Cerebellar nuclear complex (tissue), 1 donor: Measurements from ENCODE around the gene RPL19.
"Not testable (repeated sequence)": the region's sequence is repeated elsewhere in the genome, so short reads cannot be mapped to it uniquely, and the experiment has no call there.

Experiments used
- DNase-seq, 2 experiments: peaks; one replicate each; lab custom pipeline; 2025; lab: John Stamatoyannopoulos, UW

The RPL19 gene

DNA sequence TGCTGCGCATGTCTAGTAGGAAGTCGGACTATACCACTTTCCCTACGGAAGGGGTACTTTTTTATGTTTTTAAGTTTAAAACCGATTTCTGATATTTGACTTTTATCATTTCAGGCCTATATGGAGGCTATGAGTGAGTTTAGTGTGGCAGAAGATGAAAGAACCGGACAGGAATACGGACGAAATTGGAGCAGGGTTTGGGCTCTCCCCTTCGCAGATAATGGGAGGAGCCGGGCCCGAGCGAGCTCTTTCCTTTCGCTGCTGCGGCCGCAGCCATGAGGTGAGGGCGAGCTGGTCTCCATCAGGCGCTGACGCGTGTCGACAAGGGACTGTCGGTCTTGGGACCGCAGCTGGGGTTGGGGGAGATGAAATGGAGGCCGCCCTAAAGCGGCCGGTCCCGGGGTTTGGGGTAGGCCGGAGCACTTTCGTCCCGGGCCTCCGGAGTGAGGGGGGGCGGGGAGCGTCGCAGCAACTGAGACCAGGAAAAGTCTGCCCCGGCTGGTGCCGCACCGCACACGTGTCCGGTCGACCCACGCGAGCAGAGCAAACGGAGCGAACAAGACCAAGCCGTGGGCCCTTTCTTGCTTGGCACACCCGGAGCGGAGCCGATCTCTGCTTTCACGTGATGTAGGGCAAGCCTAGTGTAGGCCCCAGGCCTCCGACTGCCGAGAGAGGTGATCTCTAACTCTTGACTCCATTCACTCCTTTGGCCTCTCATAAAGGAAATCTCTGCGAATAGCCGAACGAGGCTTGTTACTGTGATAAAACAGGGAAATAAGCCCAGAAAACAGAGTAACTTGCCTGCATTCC is at the start of gene RPL19:
Gene RPL19, plus strand, starts transcription at position 214 of the 810 bp plus-strand sequence. Its CDS starts 62 bp downstream, at position 276.
- DNase-seq: no peak

DNA sequence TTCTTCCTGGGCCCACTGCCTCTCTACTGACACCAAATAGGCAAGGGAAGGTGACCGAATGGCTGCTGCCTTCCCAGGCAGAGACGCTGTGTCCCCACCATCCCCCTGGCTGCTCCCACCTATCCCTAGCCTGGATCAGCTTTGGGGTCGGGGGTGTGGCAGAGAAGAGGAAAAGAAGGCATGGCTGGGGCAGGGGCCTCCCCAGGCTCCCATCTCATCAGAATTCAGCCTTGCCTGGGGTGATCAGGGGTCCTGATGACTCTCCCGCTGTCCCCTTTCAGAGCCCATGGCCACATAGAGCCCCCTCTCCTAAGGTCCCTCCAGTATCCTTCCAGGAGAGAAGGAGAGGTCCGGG is 49.3 kb upstream of the RPL19 start:
- DNase-seq: no peak

DNA sequence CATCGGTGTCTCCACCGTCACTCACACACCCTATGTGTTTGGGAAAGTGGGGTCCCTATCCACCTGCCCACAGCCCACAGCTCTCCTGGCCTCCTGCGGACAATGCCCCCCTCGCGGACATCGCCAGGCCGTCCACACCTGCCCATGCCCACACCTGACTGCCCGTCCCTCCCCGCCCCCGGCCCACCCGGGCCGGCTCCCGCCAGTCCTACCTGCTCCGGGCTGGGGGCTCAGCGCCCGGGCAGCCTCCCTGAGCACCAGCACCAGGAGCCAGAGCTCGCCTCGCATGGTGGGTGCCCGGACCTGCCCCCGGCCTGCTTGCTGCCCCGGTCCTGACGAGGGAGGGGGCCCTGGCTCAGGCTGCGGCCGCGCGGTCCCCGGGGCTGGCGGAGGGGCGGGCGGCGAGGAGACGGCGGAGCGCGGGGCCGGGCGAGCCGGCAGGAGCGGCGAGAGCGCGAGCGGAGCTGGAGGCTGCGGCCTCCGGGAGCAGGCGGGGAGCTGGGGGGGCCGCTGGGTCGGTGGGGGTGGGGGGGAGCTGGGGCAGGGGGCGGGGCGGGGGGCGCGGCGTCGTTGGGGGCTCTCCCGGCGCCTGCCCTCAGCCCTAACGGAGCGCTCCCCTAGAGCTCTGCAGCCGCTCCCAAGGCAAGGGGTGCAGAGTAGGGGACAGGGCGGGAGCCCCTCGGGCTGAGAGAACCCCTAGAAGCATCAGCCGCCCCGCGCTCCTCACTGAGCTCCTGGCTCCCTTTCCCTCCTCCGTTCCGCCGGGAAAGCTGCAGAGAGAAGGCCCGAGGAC is 48.7 kb upstream of the RPL19 start, which contains the start of gene PLXDC1:
Gene PLXDC1, minus strand, starts transcription at position 488 of the 793 bp plus-strand sequence. Its CDS starts 200 bp downstream, at position 288.
- no peak for DNase-seq

DNA sequence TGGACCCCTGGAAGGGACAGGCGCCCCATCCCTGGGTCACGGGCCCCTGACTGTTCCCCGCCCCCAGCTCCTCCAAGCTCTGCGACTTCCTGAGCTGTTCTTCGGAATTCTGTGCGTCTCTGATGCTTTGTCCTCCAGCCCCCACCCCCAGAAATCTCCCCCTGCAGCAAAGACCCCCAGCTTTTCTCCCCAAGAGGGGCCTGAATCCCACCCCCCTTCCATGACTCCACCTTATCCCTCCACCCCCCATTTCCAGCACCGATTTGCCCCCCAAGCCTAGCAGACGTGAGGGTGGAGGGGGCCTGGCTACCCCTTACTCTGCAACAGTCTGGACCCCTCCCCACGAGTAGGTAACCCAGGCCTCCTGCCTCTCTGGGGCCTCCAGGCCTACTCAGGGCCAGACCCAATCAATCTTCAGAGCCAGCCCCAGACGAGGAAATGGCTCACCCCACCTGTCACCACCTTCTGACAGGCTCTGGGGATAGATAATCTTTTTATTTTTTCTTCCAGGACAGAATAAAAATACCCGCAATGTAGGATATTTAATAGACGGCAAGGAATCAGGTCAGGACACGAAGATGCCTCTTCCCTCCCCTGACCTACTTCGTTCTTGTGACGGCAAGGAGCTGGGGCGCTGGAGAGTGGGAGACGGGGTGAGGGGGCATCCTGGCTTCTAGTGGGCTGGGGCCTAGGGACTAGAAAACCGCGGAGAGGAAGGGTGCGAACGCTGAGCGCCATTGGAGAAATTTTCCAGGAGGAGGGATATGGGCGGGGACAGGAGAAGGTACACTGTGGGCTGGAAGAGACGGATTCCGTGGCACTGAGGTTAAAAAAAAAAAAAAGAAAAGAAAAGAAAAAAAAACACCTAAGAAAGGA is 47.9 kb upstream of the RPL19 start:
- no peak for DNase-seq

DNA sequence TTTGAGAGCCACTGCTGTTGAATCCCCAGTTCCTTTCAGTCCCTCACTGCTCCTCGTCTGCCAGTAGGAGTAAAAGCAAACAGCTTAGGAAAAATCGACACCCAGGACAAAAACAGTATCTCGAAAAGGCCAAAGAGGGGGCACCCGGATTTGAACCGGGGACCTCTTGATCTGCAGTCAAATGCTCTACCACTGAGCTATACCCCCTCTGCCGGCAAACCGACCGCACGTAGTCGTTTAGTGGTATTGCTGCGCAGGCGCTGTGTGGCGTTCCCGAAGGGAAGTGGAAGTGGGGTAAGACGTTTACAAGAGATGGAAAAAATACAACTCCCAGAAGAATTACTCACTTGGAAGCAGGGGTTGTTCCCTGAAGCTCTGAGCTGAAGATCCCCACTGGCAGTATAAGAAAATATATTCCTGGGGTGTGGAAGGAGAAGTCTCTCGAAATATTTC is 46.5 kb upstream of the RPL19 start:
- peak; percentile 21 to 86 for DNase-seq

DNA sequence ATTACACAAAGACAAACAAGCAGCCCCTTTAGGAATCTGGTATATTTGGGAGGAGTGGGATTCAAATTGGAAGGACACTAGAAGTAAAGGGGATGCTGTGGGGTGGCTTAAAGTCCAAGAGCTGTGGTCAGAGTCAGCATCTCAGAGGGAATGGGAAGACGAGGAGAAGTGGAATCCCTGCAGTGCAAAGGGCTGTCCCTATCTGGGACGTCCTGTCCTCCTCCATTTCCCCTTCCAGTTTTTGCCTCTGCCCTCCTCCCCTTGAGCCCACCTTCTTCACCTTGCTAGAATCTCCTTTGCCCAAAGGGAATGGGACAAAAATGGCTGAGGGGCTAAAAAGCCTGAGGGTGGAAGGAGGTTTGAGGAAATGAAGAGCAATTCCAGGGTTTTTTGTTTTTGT is 44.4 kb upstream of the RPL19 start:
- DNase-seq: no peak

DNA sequence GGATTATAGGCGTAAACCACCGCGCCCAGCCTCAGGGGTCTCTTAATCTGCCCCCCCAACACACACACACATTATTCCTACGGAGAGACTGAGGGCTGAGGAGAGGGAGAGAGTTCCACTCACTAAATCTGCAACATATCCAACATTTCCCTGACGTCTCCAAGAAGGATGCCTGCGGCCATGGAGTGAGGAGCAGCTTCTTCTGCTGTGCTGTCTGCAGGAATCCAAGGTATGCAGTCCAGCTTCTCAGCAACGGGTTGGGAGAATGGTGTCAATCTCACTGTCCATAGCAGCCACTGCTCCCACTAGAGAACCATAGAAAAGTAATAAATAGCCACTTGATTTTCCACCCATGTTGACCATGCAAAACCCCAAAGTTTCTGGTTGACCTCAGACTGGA is 43.6 kb upstream of the RPL19 start:
- no peak for DNase-seq

DNA sequence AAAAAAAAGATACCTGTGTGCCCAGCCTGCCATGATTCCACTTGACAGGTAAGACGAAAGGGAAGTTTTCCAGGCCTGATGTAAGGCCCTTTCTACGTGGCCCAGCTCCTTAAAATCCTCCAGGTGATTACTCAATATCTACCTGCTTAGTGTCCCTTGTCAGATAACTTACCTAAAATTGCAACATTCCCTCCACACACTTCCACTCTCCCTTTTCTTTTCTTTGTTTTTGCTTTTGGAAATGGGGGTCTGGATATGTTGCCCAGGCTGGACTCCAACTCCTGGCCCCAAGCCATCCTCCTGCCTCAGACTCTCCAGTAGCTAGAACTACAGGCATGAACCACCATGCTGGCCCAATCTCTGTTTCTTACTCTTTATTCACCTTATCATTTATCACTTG is 41.5 kb upstream of the RPL19 start:
- no peak for DNase-seq

DNA sequence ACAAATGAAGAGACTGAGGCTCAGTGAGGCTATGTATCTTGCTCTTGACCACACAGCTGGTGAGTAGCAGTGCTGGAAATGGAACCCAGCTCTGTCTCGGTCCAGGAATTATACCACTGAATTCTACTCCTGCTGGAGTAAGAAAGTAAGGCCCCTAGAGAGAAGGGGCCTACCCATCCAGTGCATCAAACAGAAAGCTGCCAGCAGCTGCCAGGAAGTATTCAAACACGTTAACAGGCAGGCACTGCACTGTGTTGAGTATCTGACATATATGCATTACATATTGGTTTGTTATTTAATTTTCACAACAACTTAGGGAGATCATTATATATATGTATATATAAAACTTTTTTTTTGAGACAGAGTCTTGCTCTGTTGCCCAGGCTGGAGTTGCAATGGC is 38.1 kb upstream of the RPL19 start:
- DNase-seq: no peak

DNA sequence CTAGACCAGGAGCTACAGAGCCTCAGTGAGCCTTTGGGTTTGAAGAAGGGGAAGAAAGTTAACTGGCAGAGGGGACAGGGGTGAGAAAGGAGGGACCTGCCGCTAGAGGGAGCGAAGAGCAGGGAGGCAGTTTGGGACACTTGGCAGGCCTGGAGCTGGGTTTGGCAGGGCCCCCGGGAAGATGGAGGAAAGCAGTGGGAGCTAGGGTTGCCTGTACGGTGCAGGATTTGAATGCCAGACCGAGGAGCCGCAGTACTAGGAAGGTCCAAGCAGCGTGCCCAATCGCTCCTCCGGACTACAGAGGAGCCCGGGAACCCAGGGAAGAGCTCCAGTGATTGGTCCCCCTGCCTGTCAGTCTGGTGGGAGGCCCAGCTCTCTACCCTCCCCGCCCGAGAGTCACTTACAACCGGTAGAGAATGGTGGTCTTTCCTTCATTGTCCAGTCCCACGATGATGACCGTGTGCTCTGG is 35.4 kb upstream of the RPL19 start:
- DNase-seq: no peak

DNA sequence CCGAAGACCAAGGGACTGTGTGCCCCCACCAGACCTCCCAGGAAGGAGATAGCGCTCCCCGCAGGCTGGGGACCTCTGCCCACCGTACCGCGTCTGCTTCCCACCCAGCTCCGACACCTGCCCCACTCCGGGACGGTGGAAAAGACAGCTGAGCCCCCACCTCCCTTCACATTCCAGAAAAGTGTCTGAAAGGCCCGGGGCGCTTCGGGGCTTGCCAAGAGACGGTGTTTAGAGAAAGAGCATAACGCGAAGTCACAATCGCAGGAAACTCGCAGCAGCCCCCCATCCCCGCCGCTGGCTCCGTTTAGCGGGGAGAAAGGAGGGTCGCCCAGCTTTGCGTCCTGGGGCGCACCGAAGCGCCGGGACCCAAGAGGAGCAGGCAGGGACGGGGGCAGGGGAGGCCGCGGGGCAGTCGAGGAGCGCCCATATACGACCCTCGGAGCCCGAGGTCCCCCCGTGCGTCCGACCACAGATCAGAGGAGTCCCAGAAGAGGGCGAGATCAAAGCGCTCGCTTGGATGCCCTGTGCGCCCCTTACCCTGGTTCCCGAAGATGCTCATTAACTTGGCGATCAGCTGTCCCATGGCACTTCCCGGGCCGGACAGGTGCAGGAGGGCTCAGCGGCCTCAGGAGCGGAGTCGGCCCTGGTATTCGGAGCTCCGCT is 34.8 kb upstream of the RPL19 start:
- no peak for DNase-seq

DNA sequence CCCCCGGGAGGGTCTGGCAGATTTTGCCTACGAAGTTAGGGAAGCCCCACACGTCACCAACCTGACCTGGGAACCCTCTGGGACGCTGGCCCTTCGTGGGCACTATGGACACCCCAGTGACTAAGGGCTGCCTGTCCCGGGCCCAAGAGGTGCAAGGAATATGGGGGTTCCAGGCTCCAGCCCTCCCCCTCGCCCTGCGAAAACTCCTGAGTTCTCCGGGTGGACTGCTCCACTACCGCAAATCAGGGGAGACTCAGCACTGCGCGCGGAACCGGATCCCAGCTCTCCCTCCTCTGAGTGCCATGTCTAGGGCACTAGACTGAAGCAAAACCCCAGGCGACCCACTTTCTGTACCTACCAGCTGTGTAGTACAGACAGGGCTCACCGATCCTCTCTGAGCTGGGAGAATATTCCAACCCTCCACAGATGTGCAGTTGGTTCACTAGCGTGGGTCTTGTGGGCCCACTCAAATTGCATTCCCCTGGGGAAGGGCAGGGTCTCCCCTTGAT is 34.2 kb upstream of the RPL19 start, which contains the start of gene ARL5C:
Gene ARL5C, minus strand, starts transcription at position 321 of the 509 bp plus-strand sequence. CDS start 401 bp downstream, outside the sequence.
- DNase-seq: no peak

DNA sequence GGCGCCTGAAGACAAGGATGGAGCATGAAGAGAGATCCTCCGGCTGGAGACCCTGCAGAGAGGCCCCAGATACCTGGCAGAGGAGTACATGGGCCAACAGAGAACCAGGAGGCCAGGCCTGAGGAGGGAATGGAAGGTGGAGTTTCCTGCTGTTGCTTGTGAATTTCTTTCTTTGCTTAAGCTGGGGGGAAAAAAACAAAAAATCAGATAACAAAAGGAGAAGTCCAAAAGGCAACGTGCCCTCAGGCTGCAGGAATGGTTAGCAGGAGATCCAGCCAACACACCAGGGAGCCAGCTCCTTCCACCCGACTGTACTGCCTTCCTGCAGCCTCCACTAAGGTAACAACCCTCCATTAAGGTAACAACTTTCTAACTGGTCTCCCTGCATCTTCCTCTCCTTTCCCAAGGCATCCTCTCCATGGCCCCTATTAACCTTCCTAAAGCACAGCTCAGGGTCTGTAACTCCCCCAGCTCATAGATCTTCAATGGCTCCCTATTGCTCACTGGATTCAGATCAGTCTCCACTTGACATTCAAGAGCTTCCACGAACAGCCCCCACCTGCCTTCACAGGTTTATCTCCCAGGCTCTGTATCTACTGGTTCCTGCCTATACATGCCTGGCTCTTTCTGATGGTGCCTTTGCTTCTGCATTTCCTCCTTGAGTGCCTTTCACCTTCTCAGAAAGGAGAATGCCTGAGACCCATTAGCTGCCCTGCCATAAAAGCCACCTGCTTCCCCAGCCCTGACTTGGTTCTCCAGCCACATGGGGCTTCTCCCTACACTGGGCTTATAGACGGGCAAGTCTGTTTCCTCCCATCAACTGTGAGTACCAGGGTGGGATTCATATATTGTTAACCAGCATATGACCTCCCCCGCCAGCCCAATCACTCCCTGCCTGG is 33.4 kb upstream of the RPL19 start:
- no peak for DNase-seq

DNA sequence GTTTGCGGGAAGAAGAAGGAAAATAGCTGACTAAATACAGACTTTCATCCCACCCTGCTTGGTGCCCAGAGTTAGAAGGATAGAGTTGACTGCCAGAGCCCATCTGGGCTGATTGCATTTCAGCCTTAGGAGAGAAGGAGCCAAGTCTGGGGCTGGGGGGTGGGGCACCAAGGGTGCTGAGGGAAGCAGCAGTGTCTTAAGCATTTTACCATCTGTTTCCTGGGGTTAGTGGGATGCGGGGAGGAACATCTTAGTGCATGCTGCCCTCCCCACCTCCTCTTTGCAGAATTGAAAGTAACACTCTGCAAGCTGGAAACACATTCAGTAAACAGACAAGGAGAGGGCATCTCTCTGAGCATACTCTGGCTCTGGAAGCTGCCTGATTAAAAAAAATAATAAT is 32.6 kb upstream of the RPL19 start:
- no peak for DNase-seq

DNA sequence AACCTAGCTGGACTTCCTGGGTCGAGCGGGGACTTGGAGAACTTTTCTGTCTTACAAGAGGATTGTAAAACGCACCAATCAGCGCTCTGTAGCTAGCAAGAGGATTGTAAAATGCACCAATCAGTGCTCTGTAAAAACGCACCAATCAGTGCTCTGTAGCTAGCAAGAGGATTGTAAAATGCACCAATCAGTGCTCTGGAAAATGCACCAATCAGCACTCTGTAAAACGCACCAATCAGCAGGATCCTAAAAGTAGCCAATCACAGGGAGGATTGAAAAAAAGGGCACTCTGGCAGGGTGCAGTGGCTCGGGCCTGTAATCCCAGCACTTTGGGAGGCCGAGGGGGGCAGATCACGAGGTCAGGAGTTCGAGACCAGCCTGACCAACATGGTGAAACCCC is 31.6 kb upstream of the RPL19 start:
- not testable (repeated sequence) for DNase-seq

DNA sequence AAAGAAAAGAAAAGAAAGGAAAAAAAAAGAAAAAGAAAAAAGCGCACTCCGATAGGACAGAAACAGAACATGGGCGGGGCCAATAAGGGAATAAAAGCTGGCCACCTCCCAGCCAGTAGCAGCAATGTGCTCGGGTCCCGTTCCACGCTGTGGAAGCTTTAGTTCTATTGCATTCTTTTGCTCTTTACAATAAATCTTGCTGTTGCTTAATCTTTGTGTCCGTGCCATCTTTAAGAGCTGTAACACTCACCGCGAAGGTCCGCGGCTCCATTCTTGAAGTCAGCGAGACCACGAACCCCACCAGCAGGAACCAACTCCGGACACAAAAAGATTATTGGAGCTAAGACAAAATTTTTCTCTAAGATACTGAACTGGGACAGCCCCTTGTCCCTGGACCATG is 31.0 kb upstream of the RPL19 start:
- DNase-seq: no peak

DNA sequence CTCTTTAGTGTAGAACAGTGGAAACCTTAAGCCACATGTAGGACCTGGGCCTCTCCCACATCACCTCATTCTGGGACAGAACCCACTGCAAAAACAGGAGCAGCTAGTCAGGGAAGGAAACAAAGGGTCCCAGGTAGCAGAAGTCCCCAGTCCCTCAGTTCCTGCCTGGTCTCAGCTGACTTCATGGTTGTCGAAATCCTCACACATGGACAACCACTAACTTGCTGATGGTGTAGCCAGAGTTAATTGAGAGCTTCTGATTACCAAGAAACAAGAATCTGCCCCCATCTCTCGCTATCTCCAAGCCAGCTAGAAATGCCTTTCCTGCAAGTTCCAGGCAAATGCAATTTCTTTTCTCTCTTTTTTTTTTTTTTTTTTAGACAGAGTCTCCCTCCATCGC is 30.6 kb upstream of the RPL19 start:
- DNase-seq: no peak

DNA sequence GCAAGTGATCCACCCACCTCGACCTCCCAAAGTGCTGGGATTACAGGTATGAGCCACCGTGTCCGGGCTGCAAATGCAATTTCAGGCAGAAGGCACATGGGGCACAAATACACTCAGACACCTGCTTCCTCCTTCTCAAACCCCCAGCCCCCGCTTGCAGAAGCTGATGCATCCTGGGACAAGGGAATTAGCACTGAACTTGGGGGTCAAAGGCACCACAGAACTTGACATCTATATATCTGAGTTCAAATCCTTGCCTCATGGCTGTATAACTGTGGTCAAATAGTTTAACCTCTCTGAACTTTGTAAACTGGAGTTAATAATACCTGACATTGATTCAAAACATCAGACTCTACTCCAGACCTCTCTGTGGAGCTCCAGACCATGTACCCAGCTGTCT is 30.0 kb upstream of the RPL19 start:
- no peak for DNase-seq

DNA sequence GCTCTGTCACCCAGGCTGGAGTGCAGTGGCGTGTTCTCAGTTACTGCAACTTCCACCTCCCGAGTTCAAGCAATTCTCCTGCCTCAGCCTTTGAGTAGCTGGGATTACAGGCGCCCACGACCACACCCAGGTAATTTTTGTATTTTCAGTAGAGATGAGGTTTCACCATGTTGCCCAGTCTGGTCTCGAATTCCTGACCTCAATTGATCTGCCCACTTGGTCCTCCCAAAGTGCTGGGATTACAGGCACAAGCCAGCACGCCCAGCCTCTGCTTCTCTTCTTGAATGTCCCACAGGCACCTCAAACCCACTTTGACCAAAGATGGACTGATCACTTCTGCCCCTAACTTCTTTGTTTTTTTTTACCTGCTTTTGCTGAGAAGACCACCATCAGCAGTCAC is 29.5 kb upstream of the RPL19 start:
- DNase-seq: no peak

DNA sequence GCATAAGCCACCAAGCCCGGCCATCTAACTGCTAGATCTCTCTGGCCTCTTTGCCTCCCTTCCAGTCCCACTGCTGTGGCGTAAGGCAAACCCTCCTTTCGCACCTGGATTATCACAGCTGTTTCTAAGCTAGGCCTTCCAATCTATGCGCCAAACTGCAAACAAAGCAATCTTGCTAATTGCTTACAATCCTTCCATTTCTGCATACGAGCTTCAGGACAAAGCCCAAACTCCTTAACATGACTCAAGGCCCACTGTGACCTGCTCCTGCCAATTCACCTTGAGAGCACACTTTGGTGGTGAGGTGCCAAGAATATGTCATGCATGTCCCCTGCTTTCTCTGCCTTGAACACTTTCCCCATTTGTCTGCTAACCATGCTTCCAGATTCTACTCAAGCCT is 28.1 kb upstream of the RPL19 start:
- no peak for DNase-seq
